ENCODE data around the gene IRF3. TPM values are rescaled to one million over a fixed set of nuclear protein-coding genes. Genes with fewer than 3 reads are reported as not detected.

IRF3 gene
- total RNA-seq, 2 donors from 2014 or later = 135 to 141 TPM

DNA sequence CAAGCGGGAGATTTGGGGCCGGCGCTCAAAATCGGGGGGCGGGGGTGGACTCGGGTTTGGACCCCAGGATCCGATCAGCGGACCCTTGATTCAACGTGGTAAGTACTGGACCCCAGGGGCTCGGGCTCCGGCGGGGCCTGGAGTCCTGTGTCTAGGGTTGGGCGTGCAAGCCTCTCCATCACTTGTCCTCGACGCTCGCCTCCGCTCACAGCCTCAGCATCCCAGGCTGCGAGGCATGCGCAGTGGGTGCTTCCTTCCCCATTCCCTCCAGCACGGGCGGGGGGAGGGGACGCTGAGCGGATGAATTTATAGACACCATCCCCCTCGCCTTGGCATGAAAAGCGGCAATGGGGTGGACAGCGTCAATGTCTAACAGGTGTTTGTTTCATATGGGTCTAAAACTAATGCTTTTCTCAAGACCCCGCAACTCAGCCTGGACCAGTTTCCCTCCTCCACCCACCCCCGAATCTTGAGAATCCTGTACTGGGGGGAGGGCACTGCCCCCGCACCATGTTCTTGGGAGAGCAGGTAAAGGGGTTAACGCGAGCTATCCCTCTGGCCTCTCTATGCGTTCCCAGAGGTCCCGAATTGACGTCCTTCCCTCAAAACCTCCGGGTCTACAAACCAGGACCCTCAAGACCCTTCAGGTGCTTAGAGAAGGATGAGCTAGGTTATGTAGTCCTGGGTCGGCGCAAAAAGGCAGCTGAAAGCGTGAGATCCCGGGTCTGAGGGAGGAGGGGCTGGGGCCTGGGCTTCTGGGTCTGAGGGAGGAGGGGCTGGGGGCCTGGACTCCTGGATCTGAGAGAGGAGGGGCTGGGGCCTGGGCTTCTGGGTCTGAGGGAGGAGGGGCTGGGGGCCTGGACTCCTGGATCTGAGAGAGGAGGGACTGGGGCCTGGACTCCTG is 25.8 kb upstream of the IRF3 start:
- Mint-ChIP-seq H3K27me3 (ENCODE audit: low read depth) (peaks cover 13% of the 10 kb centered on the region), H3K4me1 (ENCODE audit: low read depth) (peaks cover 28% of the 10 kb centered on the region), H3K27ac (no peak overlapping the region), H3K36me3 (ENCODE audit: insufficient read depth in 2 of 2) (peaks cover 5 to 6% of the 10 kb centered on the region in 2 donors), H3K4me3 (peak overlapping the region; percentile 84 to 93), H3K9me3 (no peaks in the 10 kb centered on the region)
- ATAC-seq (replicated peaks in 1 of 2) (peak in 1 of 2 donors; percentile 43), DNase-seq (no peak)

DNA sequence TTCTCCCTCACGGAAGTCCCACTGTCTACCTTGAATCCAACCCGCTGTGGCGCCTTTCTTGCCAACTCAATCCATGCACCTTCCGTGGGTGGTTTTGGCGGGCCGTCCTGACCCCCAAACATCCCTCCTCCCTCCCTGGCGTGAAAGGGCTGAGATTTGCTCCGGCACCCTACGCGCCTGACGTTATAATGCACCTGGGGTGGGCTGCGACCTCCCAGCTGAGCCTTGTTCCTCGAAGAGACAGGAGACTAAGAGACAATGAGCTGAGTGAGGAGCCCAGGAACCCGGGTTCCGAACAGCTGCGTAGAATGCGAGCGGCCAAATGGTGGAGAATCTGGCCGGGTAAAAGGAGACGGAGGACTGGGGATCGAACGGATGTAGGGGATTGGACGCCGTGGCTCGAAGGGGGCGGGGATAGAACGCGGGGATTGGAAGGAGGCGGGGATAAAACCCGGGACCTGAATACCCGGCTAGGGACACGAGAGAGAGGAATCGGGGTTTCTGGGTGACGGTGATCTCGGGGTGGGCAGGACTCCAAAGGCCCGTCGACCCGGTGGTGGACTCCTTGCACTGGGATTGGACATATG is 25.1 kb upstream of the IRF3 start, which contains the start of gene CPT1C:
CPT1C (plus strand) TSS at position 461 of the 587 bp plus-strand sequence. CDS start 1,137 bp downstream, outside the sequence.
- Mint-ChIP-seq H3K36me3 (ENCODE audit: insufficient read depth in 2 of 2) (peaks cover 5 to 6% of the 10 kb centered on the region in 2 donors), H3K4me3 (peak within 1 kb of the TSS; percentile 84 to 93), H3K27me3 (ENCODE audit: low read depth) (peaks cover 13% of the 10 kb centered on the region), H3K27ac (peak within 1 kb of the TSS; percentile 58), H3K9me3 (no peaks in the 10 kb centered on the region), H3K4me1 (ENCODE audit: low read depth) (peaks cover 28% of the 10 kb centered on the region)
- DNase-seq (peak; percentile 52 to 61), ATAC-seq (replicated peaks in 1 of 2) (peak; percentile 52 to 70)

DNA sequence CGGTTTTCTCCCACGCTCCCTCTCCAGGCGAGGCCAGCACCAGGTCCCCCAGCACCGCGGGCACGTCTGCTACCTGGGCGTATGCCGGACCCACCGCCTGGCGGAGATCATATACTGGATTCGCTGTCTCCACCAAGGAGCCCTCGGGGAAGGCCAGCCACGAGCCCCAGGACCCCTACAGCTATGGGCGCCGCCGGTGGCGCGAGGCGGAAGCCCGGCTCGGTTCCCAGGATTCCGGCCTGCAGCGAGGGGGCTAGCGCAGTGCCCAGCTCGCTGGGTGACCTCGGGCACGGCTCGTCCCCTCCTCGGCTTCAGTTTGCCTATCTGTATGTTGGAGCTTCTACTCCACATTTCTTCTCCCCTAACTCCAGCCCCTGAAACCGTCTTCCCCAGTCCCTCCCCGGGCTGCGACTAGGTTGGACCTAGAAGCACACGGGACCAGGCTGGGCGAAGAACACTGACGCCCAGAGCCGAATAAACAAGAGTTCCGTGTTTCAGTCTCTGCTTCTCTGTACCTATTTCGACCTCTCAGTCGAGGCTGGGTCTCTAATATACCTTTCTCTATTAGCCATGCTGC is 24.5 kb upstream of the IRF3 start:
- ATAC-seq (replicated peaks in 1 of 2) = no peak
- Mint-ChIP-seq H3K27ac (no peak overlapping the region), H3K4me1 (ENCODE audit: low read depth) (peaks cover 28% of the 10 kb centered on the region), H3K36me3 (ENCODE audit: insufficient read depth in 2 of 2) (peaks cover 5 to 11% of the 10 kb centered on the region in 2 donors), H3K27me3 (ENCODE audit: low read depth) (peaks cover 13% of the 10 kb centered on the region), H3K9me3 (no peaks in the 10 kb centered on the region), H3K4me3 (peak overlapping the region; percentile 84 to 93)
- DNase-seq = no peak

DNA sequence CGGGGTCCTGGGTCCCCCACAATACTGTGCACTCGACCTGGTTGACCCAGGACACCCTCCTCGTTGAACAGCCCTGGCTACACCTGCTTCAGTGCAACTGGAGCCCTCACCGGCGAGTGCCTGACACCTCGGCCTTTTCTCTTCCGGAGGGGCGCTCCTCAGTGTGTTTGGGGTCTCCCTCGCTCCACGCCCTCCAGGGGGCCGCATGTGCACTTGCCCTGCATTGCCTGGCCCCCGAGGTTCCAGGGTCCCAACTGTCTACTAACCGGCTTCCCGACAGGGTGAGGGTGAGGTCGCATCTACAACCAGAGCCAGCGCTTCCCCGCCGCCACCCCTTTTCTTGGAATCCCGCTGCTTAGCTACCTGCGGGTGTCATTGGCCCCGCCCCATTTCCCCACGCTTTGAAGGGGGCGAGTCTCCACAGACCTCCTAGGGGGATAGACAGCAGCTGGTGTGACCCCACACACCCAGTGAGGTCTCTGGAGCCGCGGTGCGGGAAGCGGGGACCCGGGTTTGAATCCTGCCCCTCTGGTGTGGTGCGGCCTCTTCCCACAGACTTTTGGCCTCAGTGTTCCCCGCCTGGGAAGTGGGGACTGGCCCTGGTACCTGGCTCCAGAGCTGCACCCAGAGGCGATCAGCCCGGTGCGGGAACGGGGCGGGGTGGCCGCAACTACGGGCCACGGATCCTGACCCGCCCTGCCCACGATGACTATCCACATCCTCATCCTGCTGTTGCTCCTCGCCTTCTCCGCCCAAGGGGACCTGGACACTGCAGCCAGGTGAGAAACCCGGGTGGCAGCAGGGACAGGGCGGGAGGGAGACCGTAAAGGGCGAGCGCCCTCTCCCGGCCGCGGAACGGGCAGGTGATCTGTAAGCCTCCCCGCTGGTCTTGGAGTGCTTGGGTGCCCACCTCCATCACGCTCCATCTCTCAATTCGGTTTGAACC is 23.7 kb upstream of the IRF3 start, which contains the start of gene ADM5:
ADM5 (plus strand) TSS at position 462 of the 946 bp plus-strand sequence; CDS start at position 706, 244 bp downstream.
- H3K4me3 Mint-ChIP-seq = peak within 1 kb of the TSS; percentile 84 to 93
- H3K36me3 Mint-ChIP-seq (ENCODE audit: insufficient read depth in 2 of 2) = peaks cover 5 to 13% of the 10 kb centered on the region in 2 donors
- ATAC-seq (replicated peaks in 1 of 2) (peak; percentile 32 to 35), DNase-seq (peak; percentile 42 to 54)
- peaks cover 28% of the 10 kb centered on the region for H3K4me1 Mint-ChIP-seq (ENCODE audit: low read depth)
- no peaks in the 10 kb centered on the region for H3K9me3 Mint-ChIP-seq
- H3K27me3 Mint-ChIP-seq (ENCODE audit: low read depth) = peaks cover 13% of the 10 kb centered on the region
- H3K27ac Mint-ChIP-seq = no peak within 1 kb of the TSS

DNA sequence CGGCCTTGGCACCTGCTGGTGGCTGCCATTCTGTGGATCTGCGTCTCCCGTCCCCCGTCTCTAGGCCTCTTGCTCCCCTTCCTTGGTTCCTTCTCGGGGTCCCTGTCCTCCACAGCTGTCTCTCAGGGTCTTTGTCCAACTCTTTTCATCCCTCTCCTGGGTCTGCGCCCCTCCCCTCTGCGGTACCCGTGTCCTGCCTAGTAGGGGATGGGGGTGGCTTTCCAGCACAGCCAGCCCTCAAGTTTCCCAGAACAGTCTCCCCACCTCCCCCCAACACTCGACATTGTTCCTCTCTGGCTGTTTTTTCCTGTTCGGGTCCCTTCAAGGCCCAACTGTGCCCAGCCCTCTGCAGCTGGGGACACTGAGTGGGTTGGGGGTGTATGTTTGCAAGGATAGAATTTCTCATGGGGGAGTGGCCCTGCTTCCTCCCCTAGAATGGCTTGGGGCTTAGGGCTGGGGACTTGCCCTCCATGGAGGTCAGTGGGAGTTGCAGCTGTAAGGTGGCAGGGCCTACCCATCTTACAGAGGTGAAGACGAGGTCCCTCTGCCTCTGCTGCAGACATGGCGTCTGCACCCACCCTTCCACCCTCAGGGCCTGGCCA is 23.0 kb upstream of the IRF3 start:
- DNase-seq (no peak), ATAC-seq (replicated peaks in 1 of 2) (no peak)
- Mint-ChIP-seq H3K36me3 (ENCODE audit: insufficient read depth in 2 of 2) (peaks cover 11 to 19% of the 10 kb centered on the region in 2 donors), H3K9me3 (no peaks in the 10 kb centered on the region), H3K27ac (no peak overlapping the region), H3K4me1 (ENCODE audit: low read depth) (peaks cover 28% of the 10 kb centered on the region), H3K4me3 (no peak overlapping the region), H3K27me3 (ENCODE audit: low read depth) (peaks cover 13% of the 10 kb centered on the region)

DNA sequence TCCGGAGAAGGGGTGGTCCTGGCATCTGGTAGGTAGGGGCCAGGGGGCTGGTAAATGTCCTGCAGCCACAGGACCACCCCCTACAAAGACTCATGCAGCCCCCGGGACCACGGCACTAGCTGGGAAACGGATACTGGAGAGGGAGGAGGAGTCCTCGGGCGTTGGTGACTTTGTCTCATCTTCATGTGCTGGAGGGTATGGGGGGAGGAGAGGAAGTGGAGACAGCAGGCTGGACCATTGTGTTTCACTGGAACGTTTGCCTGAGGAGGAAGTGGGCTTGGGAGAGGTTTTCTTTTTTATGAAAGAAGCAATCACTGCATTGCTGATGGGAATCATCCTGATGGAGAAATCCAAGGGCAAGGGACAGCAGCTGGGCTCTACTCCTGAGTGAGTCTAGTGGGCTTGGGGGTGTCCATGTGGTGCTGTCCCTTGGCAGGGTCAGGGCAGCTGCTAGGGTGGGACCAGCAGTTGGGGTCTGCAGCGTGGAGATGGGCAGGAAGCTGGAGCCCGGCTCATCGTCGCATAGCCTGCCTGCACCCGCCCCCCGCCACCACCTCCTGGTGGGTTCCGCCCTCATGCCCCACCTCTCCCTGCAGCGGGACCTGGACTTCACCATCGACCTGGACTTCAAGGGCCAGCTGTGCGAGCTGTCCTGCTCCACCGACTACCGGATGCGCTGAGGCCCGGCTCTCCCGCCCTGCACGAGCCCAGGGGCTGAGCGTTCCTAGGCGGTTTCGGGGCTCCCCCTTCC is 22.1 kb upstream of the IRF3 start:
- Mint-ChIP-seq H3K36me3 (ENCODE audit: insufficient read depth in 2 of 2) (peaks cover 11 to 22% of the 10 kb centered on the region in 2 donors), H3K27me3 (ENCODE audit: low read depth) (peaks cover 13% of the 10 kb centered on the region), H3K4me3 (no peak overlapping the region), H3K4me1 (ENCODE audit: low read depth) (peaks cover 28% of the 10 kb centered on the region), H3K27ac (no peak overlapping the region), H3K9me3 (no peaks in the 10 kb centered on the region)
- ATAC-seq (replicated peaks in 1 of 2) = no peak
- no peak for DNase-seq

DNA sequence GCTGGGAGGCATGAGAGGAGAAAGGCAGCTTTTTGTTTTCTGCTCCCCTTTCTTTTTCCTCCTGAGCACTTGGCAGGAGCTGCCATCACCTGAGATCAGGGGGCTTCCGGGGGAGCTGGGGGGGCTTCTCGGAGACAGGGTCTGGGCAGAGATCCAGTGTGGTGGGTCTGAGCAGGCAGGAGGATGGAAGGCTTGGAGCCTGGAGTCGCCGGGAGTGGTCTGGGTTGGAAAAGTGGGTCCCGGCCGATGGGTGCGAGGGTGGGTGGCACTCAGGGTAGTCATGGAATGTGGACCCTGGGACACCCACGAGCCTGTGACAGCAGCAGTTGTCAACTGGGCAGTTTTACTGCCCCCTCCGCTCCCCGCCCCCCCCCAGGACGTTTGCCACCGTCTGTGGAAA is 21.5 kb upstream of the IRF3 start:
- no peak overlapping the region for H3K4me3 Mint-ChIP-seq
- ATAC-seq (replicated peaks in 1 of 2) = no peak
- H3K4me1 Mint-ChIP-seq (ENCODE audit: low read depth) = peaks cover 30% of the 10 kb centered on the region
- no peak for DNase-seq
- H3K27ac Mint-ChIP-seq = no peak overlapping the region
- H3K9me3 Mint-ChIP-seq = no peaks in the 10 kb centered on the region
- peaks cover 14 to 26% of the 10 kb centered on the region in 2 donors for H3K36me3 Mint-ChIP-seq (ENCODE audit: insufficient read depth in 2 of 2)
- peaks cover 13% of the 10 kb centered on the region for H3K27me3 Mint-ChIP-seq (ENCODE audit: low read depth)

DNA sequence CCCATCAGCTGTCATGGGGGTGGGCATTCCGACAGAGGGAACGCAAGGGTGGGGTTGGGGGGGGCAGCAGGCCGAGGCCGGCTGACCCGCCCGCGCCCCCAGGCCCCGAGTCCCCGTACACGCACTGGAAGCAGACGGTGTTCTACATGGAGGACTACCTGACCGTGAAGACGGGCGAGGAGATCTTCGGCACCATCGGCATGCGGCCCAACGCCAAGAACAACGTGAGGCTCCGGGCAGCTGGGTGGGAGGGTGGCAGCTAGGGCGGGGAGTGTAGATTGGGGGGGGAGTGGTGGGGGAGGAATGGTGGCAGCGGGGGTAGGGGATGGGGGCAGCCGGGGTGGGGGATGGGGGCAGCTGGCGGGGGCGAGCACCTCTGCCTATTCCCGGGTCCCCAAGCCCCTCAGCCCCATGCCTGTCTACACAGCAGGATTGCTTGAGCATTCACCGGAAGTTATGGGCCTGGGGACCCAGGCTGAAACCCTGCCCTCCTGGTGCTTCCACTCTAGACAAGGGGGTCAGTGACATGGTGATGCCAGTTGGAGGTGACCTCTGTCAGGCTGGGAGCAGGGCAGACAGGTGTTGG is 20.9 kb upstream of the IRF3 start:
- Mint-ChIP-seq H3K4me1 (ENCODE audit: low read depth) (peaks cover 34% of the 10 kb centered on the region), H3K4me3 (no peak overlapping the region), H3K36me3 (ENCODE audit: insufficient read depth in 2 of 2) (peaks cover 14 to 26% of the 10 kb centered on the region in 2 donors), H3K27me3 (ENCODE audit: low read depth) (peaks cover 13% of the 10 kb centered on the region), H3K27ac (no peak overlapping the region), H3K9me3 (no peaks in the 10 kb centered on the region)
- ATAC-seq (replicated peaks in 1 of 2) (no peak), DNase-seq (no peak)

DNA sequence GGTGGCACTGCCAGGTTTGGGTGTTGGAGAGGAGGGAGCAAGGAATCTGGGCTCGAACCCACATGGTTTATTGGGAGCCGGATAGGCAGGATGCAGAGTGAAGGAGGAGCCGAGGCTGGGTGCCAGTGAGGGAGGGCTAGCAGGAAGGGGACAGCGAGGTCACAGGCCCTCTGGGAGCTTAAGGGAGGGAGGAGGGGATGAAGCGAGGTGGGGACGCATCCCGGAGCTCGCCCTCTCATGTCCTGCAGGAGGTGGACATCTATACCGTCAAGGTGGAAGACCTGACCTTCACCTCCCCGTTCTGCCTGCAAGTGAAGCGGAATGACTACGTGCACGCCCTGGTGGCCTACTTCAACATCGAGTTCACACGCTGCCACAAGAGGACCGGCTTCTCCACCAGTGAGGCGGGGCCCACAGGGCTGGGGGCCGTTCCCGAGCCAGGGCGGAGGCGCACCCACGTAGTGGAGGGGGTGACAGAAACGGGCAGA is 20.2 kb upstream of the IRF3 start:
- DNase-seq = no peak
- no peak for ATAC-seq (replicated peaks in 1 of 2)
- peaks cover 14 to 28% of the 10 kb centered on the region in 2 donors for H3K36me3 Mint-ChIP-seq (ENCODE audit: insufficient read depth in 2 of 2)
- H3K9me3 Mint-ChIP-seq = no peaks in the 10 kb centered on the region
- H3K27ac Mint-ChIP-seq = no peak overlapping the region
- peaks cover 7% of the 10 kb centered on the region for H3K27me3 Mint-ChIP-seq (ENCODE audit: low read depth)
- H3K4me3 Mint-ChIP-seq = no peak overlapping the region
- peaks cover 31% of the 10 kb centered on the region for H3K4me1 Mint-ChIP-seq (ENCODE audit: low read depth)

DNA sequence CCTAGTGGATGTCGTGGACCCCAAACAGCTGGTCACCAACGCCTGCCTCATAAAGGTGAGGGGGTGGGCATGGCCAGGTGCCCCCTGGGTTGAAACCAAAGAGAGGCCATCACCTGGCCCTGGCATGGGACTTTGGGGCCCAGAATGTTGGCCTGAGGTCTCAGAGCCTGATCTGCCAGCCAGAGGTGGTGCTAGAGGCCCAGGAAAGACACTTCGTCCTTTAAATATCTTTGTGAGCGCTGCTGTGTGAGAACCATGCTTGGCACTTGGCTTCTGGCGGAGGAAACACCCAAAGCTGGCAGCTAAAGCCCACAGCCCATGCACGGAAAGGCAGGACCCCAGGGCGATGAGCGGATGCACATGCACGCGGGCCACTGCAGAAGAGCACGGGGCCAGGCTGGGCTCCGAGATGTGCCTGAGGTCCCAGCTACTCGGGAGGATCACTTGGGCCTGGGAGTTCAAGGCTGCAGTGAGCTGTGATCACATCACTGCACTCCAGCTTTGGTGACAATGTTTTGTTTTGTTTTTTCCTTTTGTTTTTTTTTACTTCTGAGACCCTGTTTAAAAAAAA is 19.4 kb upstream of the IRF3 start:
- no peak for DNase-seq
- H3K27ac Mint-ChIP-seq = no peak overlapping the region
- H3K36me3 Mint-ChIP-seq (ENCODE audit: insufficient read depth in 2 of 2) = peaks cover 11 to 30% of the 10 kb centered on the region in 2 donors
- H3K27me3 Mint-ChIP-seq (ENCODE audit: low read depth) = no peaks in the 10 kb centered on the region
- H3K4me3 Mint-ChIP-seq = no peak overlapping the region
- no peaks in the 10 kb centered on the region for H3K9me3 Mint-ChIP-seq
- no peak for ATAC-seq (replicated peaks in 1 of 2)
- H3K4me1 Mint-ChIP-seq (ENCODE audit: low read depth) = peaks cover 31% of the 10 kb centered on the region

Measured in activated T-cell treated with anti-CD3 and anti-CD28 coated beads, Interleukin-2, amount 50 U/mL, for 72 hours (primary cell).